ENCODE measurements around the gene RNF220. TPM values are rescaled to one million over a fixed set of nuclear protein-coding genes. Genes with fewer than 3 reads are reported as not detected.

Gene RNF220
- polyA plus RNA-seq, 1 donor from 2014 or later, result 142 TPM

DNA sequence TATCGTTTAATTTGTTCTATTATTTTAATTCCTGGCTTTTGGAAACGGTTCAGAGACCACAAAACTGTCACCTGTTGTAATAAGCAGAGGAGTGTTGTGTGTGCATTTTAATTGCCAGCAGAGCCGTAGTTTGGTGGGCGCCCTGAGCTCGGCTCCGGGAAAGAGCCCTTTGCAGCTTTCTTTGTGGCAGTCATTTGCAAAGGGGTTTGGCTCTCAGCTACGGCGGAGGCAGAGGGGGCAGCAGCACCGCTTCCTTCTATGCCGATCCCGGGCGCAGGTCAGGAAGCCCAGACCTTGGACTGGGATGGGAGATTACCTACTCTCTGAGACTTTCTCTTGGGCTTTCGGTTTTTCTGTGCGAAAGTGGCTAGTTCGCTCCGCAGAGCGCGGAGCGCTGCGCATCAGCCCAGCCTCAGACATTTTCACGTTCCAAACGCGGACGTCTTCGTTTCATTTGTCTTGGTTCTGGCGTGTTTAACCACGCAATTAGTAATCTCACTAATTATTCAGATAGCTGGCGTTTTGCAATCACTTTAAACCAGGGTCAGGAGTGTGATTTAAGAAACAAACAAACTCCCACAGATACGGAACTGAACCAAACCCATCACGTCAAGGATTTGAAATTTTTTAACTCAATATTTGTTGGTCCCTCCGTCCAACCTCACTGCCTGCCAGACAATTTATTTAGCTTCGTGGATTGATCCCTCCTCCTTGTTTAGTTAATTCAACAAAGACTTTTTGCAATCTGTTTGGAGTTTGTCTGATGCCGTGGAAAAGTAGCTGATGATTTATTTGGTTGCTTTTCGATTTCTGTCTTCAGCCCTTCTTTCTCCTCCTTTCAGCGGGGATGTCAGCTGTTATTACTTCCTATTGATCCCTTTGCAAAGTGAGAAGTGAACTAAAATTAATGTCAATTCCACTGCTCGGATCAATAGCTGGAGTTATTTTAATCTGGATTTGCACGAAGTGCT is 3.9 kb downstream of the RNF220 start:
- TF ChIP-seq EZH2 (IDR thresholded peaks at IDR 0.05; ENCODE audit: borderline replicate concordance, insufficient read depth, low read length, poor library complexity, severe bottlenecking) (peak; percentile 61), EP300 (conservative IDR thresholded peaks at IDR 0.05; ENCODE audit: poor library complexity, severe bottlenecking) (no peak)
- Histone ChIP-seq H2AFZ (ENCODE audit: low read depth, low read length) (no peak overlapping the region), H3K27me3 (ENCODE audit: insufficient read depth, low read depth, low read length) (peaks cover 87% of the 10 kb centered on the region), H3K4me2 (ENCODE audit: low read length) (no peak overlapping the region), H3F3A (ENCODE audit: insufficient read depth, low read length, poor library complexity, severe bottlenecking) (no peaks in the 10 kb centered on the region), H3K9me2 (ENCODE audit: insufficient read depth, low read length) (no peaks in the 10 kb centered on the region), H3K4me3 (ENCODE audit: low read length) (peak overlapping the region; percentile 41), H3K27ac (ENCODE audit: low read length) (no peak overlapping the region), H4K20me1 (ENCODE audit: insufficient read depth) (no peaks in the 10 kb centered on the region), H3K36me3 (ENCODE audit: insufficient read depth, low read length) (no peaks in the 10 kb centered on the region), H3K9me3 (ENCODE audit: low read length) (no peaks in the 10 kb centered on the region), H3K79me2 (replicated peaks; ENCODE audit: insufficient read depth, low read length) (no peaks in the 10 kb centered on the region), H3K9ac (ENCODE audit: low read length) (no peak overlapping the region)

DNA sequence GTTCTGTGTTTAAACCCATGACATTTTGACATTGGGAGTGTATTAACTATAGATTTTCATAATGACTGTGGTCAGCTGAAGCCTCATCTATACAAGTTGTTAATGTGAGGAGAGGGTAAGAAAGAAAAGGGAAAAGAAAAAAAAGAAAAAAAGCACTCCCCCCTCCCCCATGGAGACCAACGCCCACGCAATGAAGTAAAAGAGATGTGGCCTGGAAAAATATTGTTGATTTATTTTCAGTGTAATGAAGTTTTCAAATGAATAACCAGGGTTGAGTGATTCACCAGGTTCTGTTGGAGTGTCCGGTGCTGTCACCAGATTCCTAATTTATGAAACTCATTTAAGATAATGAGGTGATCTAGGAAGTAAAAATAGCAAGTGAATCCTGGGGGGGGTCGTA is 4.7 kb downstream of the RNF220 start:
- Histone ChIP-seq H3F3A (ENCODE audit: insufficient read depth, low read length, poor library complexity, severe bottlenecking) (no peaks in the 10 kb centered on the region), H3K9me2 (ENCODE audit: insufficient read depth, low read length) (no peaks in the 10 kb centered on the region), H3K9ac (ENCODE audit: low read length) (no peak overlapping the region), H4K20me1 (ENCODE audit: insufficient read depth) (no peaks in the 10 kb centered on the region), H3K27ac (ENCODE audit: low read length) (no peak overlapping the region), H3K79me2 (replicated peaks; ENCODE audit: insufficient read depth, low read length) (no peaks in the 10 kb centered on the region), H3K4me2 (ENCODE audit: low read length) (no peak overlapping the region), H2AFZ (ENCODE audit: low read depth, low read length) (no peak overlapping the region), H3K27me3 (ENCODE audit: insufficient read depth, low read depth, low read length) (peaks cover 95% of the 10 kb centered on the region), H3K9me3 (ENCODE audit: low read length) (no peaks in the 10 kb centered on the region), H3K36me3 (ENCODE audit: insufficient read depth, low read length) (no peaks in the 10 kb centered on the region), H3K4me3 (ENCODE audit: low read length) (no peak overlapping the region)
- no peak for TF ChIP-seq POLR2AphosphoS5 (IDR thresholded peaks at IDR 0.05)
- TF ChIP-seq, protein P1, sequence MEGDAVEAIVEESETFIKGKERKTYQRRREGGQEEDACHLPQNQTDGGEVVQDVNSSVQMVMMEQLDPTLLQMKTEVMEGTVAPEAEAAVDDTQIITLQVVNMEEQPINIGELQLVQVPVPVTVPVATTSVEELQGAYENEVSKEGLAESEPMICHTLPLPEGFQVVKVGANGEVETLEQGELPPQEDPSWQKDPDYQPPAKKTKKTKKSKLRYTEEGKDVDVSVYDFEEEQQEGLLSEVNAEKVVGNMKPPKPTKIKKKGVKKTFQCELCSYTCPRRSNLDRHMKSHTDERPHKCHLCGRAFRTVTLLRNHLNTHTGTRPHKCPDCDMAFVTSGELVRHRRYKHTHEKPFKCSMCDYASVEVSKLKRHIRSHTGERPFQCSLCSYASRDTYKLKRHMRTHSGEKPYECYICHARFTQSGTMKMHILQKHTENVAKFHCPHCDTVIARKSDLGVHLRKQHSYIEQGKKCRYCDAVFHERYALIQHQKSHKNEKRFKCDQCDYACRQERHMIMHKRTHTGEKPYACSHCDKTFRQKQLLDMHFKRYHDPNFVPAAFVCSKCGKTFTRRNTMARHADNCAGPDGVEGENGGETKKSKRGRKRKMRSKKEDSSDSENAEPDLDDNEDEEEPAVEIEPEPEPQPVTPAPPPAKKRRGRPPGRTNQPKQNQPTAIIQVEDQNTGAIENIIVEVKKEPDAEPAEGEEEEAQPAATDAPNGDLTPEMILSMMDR (IDR thresholded peaks at IDR 0.05; ENCODE audit: poor library complexity, severe bottlenecking), result no peak
- TF ChIP-seq SMC3 (conservative IDR thresholded peaks at IDR 0.05; ENCODE audit: poor library complexity), result no peak
- no peak for TF ChIP-seq EP300 (conservative IDR thresholded peaks at IDR 0.05; ENCODE audit: poor library complexity, severe bottlenecking)
- no peak for TF ChIP-seq EZH2 (IDR thresholded peaks at IDR 0.05; ENCODE audit: borderline replicate concordance, insufficient read depth, low read length, poor library complexity, severe bottlenecking)
- TF ChIP-seq, protein P2, sequence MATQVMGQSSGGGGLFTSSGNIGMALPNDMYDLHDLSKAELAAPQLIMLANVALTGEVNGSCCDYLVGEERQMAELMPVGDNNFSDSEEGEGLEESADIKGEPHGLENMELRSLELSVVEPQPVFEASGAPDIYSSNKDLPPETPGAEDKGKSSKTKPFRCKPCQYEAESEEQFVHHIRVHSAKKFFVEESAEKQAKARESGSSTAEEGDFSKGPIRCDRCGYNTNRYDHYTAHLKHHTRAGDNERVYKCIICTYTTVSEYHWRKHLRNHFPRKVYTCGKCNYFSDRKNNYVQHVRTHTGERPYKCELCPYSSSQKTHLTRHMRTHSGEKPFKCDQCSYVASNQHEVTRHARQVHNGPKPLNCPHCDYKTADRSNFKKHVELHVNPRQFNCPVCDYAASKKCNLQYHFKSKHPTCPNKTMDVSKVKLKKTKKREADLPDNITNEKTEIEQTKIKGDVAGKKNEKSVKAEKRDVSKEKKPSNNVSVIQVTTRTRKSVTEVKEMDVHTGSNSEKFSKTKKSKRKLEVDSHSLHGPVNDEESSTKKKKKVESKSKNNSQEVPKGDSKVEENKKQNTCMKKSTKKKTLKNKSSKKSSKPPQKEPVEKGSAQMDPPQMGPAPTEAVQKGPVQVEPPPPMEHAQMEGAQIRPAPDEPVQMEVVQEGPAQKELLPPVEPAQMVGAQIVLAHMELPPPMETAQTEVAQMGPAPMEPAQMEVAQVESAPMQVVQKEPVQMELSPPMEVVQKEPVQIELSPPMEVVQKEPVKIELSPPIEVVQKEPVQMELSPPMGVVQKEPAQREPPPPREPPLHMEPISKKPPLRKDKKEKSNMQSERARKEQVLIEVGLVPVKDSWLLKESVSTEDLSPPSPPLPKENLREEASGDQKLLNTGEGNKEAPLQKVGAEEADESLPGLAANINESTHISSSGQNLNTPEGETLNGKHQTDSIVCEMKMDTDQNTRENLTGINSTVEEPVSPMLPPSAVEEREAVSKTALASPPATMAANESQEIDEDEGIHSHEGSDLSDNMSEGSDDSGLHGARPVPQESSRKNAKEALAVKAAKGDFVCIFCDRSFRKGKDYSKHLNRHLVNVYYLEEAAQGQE (IDR thresholded peaks at IDR 0.05; ENCODE audit: borderline replicate concordance), result no peak
- no peak for TF ChIP-seq RAD21 (conservative IDR thresholded peaks at IDR 0.05)
- no peak for TF ChIP-seq MXI1 (conservative IDR thresholded peaks at IDR 0.05; ENCODE audit: poor library complexity, severe bottlenecking)
- TF ChIP-seq TAF1 (IDR thresholded peaks at IDR 0.05; ENCODE audit: low read depth), result no peak
